ENCODE data around the gene C6orf47.
"Not testable (repeated sequence)": the region's sequence is repeated elsewhere in the genome, so short reads cannot be mapped to it uniquely, and the experiment has no call there.

The C6orf47 gene

DNA sequence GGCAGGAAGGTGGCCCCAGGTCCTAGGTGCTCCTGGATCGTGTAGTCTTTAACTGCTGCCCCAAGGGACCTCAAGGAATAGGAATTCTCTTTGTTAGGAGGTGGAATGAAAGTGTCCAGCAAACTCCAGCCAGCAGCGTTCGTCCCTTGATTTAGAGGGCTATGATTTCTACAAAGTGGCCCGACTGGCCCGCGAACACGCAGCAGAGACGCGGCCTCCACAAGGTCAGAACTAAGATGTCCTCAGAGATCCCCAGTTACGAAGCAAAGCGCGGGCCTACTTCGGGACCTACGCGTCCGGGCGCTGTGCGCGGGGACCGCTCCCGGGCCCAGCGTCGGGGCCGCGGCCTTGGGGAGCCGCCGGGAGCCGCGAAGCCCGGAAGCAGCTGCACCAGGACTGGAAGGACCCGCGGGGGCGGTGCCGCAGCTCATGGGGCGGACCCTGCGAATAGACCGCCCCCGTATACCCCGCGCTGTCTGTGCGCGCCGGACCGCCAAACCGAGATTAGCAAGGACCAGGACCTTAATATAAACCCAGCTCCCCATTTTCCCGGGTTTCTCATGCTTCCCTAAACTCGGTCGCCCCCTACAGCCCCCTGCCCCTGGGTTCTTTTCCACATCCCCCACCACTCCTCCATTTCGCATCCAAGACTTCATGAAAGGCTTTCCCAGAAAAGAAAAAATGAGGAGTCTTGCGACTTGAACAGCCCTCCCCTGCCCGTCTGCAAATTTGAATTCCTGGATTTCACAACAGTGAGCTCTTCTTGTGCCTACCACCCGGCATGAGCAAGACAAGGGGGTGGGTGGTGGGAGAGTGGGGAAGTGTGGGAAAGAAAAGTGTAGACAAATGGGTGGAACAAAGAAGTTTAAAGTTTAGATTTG, at the start of gene C6orf47:
Gene C6orf47, minus strand, starts transcription at position 398 of the 881 bp plus-strand sequence. CDS start 831 bp downstream, outside the sequence.
- peak; percentile 92 for DNase-seq (ENCODE audit: low spot score)

DNA sequence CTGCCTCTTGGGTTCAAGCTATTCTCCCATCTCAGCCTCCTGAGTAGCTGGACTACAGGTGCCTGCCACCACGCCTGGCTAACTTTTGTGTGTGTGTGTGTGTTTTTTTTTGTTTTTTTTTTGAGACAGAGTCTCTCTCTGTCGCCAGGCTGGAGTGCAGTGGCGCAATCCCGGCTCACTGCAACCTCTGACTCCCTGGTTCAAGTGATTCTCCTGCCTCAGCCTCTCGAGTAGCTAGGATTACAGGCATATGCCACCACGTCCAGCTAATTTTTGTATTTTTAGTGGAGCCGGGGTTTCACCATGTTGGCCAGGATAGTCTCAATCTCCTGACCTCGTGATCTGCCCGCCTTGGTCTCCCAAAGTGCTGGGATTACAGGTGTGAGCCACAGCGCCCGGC, 48.6 kb upstream of the C6orf47 start:
- not testable (repeated sequence) for DNase-seq (ENCODE audit: low spot score)

GRCh38 chr6:31708224-31708623, 47.6 kb upstream of the C6orf47 start:
- no peak for DNase-seq (ENCODE audit: low spot score)

GRCh38 chr6:31707701-31708100, 47.1 kb upstream of the C6orf47 start:
- no peak for DNase-seq (ENCODE audit: low spot score)

DNA sequence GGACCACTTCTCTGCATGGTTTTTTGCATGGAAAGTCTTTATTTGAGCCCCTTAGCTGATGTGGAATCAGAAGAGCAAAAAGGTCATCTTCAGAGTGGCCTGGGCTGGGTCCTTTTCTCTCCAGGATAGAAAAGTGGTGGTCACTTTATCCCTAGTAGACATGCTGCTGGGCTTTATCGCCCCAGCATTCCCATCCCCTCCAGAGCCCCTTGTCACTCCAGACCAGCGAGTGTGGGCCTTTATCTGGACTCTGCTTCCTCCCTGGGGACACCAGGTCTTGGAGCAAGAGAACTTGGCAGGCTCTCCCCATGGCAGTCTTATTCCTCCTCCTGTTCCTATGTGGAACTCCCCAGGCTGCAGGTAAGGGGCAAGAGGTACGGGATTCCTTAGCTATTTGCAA, 46.0 kb upstream of the C6orf47 start, which contains the start of gene LY6G6F:
Gene LY6G6F, plus strand, starts transcription at position 268 of the 400 bp plus-strand sequence. Its CDS starts 41 bp downstream, at position 309.
- DNase-seq (ENCODE audit: low spot score), result no peak

DNA sequence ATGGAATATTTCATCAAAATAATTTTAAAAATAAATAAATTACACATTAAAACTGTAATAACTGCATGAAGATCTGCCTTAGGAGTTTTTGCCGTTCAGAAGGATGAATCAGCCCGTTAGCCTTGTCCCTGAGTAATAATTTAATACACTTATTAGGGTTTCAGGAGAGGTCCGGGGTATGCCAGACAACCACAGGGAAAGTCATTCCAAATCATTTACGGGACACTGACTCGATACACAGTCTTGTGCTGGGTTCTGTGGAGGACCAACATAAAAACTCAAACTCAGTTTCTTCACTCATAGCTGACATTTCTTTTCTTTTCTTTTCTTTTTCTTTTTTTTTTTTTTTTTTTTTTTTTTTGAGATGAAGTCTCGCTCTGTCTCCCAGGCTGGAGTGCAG, 45.4 kb upstream of the C6orf47 start:
- DNase-seq (ENCODE audit: low spot score), result no peak

- DNase-seq (ENCODE audit: low spot score), result peak; percentile 100
These were observed 42.5 kb upstream of the C6orf47 start, which contains the start of gene ABHD16A for GRCh38 chr6:31702819-31703716. TSS of gene ABHD16A (minus strand) at chr6:31703324. CDS start at chr6:31703281, 43 bp downstream.

- DNase-seq (ENCODE audit: low spot score), result peak; percentile 54
These were observed 41.8 kb upstream of the C6orf47 start for GRCh38 chr6:31702405-31702818.

GRCh38 chr6:31701666-31702404, 41.3 kb upstream of the C6orf47 start:
- no peak for DNase-seq (ENCODE audit: low spot score)

GRCh38 chr6:31700740-31701401, 40.3 kb upstream of the C6orf47 start:
- no peak for DNase-seq (ENCODE audit: low spot score)

DNA sequence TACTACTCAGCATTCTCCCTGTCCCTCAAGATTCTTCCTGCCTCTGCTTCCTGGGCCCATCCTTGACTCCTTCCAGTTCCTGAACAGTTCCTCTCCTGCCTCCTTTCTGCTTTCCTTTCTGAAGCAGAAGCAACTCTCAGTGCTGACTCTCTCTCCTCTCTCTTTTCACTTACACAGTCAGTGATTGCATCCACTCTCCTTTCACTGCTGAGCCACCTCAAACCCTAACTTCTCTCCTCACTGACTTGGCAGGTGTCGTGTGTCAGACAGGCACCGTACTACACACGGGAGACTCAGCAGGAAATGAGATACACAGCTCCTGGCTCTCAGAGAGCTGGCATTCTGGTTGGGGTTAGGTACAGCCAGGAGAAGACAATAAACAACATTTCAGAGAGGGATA, 37.0 kb upstream of the C6orf47 start:
- no peak for DNase-seq (ENCODE audit: low spot score)

- no peak for DNase-seq (ENCODE audit: low spot score)
These were observed 33.0 kb upstream of the C6orf47 start for GRCh38 chr6:31693535-31693934.

DNA sequence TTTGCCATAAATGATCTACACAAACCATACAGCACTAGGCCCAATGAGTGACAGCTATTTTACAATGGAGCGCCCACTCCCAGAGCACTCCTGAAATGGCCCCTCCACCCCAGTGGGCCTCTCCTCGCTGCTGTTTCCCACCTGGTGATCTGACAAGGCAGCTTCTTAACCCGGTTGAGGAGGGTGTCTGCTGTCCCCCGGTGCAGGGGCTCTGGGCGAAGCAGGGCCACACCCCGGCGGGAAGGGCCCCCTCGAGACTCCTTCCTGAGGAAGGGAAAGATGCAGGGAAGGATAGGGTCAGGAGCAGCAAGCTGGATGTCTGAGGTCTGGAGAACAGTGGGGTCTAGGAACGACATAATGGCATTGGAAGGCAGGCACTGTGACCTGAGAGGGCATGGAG, 32.3 kb upstream of the C6orf47 start:
- DNase-seq (ENCODE audit: low spot score), result no peak

- DNase-seq (ENCODE audit: low spot score), result no peak
These were observed 31.8 kb upstream of the C6orf47 start for GRCh38 chr6:31692353-31692752.

DNA sequence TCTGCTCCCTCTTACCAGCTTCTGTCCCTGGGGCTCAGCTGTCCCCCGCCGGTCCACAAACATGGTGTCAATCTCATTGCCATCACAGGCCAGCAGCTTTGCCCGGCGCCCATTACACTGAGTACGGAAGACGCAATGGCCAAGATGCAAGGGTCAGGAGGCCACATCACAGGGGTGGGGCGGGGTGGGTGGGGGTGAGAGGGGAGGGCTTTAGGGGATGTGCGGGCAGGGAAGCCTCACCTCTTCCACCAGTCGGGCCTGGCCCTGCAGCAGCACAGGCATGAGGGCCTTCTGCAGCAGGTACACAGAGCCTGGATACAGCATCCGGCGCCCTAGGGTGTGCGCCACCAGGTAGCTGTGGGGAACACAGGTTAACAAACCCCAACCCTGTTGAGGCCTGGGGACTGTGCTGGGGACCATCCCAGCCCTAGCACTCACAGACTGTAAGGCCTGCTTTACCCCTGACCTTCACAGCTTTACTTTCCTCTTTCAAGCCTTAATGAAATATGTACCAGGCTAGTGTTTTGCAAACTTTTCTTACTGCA, 31.1 kb upstream of the C6orf47 start:
- no peak for DNase-seq (ENCODE audit: low spot score)

DNA sequence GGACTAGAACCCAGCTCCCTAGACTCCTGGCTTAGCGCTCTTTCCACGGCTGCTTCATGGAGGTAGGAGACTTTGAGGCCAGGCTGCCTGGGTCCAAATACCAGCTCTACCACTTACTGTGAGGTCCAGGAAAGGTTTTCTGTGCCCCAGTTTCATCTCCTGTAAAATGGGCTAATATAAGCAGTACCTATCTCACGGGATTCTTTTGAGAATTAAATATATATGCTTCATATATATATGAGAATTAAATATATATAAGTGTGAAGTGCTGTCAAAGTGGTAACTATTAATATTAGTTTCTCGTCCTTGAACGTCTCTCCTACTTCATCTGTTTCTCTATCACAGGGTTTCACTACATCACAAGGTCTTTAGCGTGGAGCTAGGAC, 30.5 kb upstream of the C6orf47 start:
- DNase-seq (ENCODE audit: low spot score), result no peak

- no peak for DNase-seq (ENCODE audit: low spot score)
These were observed 29.9 kb upstream of the C6orf47 start for GRCh38 chr6:31690231-31691077.

- peak; percentile 61 for DNase-seq (ENCODE audit: low spot score)
These were observed 28.9 kb upstream of the C6orf47 start for GRCh38 chr6:31689249-31690110.
